HL-60/S4 treated with retinoic acid at 250 ng/mL for 4 days and 3 days (cell line): ENCODE results near the gene GPC5.
"Not testable (repeated sequence)": the region's sequence is repeated elsewhere in the genome, so short reads cannot be mapped to it uniquely, and the experiment has no call there.

Source experiments
- in situ Hi-C: fragments of 300-500 bp; cut with MboI; formaldehyde crosslinking; loops from 2 replicates; pipeline ENCODE4 v1.7.0; 2022; ENCODE audit warnings: low sequenced_read_pairs

Gene GPC5

GRCh38 chr13:91368676-91369440 lies 29.6 kb upstream of the GPC5 start:
- in situ Hi-C loops, result no loop called here

DNA sequence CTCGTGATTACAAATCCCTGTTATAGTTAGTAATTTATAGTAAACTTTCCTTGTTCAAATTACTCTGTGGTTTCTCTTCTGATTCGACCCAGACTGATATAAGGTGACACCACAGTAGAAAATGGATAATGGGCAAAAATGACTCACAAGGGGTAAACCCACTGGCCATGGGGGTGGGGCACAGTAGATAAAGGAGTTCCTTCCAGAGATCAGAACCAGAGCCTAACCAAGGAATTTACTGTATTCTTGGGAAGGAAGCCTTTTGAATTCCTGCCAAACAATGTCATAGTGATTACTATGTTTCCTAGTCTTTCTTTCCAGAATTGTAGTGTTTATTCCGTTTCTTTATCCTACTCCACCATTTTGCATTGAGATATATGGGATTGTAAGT lies 29.0 kb upstream of the GPC5 start:
- in situ Hi-C loops, result no loop called here

DNA sequence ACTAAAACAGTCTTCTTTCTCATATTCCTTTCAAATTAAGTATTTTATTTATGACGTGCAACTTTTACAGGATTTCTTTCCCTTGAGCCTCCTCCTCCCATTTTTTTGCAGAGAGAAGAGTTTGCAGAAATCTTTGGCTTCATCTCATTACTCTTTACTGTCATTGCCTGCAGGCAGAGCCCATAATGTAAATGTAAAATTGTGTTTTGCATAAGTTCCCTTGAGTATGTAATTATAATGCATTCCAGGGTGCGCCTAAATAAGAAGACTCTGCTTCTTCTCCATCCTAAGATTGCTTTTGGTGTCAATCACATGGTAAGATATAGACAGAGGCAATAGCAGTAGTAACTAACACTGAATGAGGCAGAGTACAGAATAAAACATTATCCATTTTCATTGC lies 27.9 kb upstream of the GPC5 start:
- in situ Hi-C loops, result no loop called here

- in situ Hi-C loops, result no loop called here
Measured at GRCh38 chr13:91372911-91373310, 25.5 kb upstream of the GPC5 start.

DNA sequence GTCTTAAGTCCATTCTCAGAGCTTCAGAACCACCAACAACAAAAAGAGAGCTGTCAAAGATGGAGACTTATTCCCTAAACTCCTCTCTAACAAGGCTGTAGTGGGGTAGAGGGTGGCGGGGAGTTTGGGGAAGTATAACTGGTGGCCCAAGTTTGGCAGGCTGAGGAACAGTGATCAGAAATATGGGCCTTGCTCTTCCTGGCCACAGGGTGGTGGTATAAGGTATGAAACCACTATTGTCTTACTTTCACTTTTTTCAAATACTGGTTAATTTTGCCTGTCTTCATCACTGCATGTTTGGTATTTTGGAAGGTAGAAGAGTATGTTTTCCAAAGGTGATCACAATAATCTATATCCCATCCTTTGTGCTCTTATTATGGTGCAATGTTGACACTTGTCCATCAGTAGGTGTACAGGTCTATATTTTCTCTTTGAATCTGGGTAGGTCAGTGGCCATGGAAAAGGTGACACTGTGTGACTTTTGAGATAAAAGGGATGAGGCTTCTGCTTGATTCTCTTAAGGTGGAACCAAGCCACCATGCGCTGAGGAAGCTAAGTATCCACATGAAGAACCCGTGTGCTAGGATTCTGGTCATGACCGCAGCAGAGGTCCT lies 23.2 kb upstream of the GPC5 start:
- in situ Hi-C loops, result no loop called here

- in situ Hi-C loops, result no loop called here
Measured at GRCh38 chr13:91381371-91381770, 17.1 kb upstream of the GPC5 start.

- in situ Hi-C loops, result no loop called here
Measured at GRCh38 chr13:91383836-91384235, 14.6 kb upstream of the GPC5 start.

GRCh38 chr13:91384896-91385295 lies 13.5 kb upstream of the GPC5 start:
- in situ Hi-C loops, result no loop called here

GRCh38 chr13:91389186-91389585 lies 9.2 kb upstream of the GPC5 start:
- in situ Hi-C loops, result no loop called here

- in situ Hi-C loops, result no loop called here
Measured at GRCh38 chr13:91397595-91397994, 826 bp upstream of the GPC5 start.

DNA sequence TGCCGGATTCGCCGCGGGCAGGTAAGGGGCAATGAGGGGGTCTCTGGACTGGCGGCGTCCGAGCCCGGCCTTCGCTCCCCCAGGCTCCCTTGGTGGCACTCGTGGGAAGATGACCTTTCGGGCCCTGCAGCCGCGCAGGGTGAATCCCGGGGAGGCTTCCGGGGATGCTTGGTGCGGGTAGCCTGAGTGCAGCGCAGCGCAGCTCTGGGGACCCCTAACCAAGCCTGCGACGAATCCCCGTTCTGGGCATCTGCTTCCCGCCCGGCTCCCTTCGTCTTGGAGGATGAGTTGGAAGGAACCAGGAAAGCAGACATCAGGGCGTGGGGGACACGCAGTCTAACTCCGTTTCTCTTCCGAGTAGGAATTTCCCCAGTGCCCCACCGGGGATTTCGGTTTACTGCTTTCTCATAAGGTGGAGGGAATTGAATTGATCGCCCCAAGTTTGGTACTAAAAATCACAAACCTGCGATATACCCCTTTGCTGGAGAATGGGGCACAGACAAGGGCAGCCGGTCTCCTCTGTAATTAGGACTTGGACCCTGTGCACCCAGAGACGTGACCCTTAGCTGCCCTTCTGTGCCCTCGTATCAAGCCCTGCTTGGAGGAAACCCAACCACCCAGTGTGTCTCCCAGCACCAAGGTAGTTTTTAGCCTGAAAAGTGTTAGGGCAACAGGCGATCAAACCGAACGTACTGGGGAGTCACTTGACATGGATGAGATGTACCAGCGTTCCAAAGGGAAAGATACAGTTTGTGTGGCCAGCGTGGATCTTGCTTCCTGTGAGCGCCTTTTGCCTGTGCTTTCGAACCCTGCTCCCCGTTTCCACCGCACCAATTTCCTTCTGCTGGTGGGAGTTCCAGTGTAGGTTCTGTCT lies 1.0 kb downstream of the GPC5 start:
- in situ Hi-C loops, result no loop called here

DNA sequence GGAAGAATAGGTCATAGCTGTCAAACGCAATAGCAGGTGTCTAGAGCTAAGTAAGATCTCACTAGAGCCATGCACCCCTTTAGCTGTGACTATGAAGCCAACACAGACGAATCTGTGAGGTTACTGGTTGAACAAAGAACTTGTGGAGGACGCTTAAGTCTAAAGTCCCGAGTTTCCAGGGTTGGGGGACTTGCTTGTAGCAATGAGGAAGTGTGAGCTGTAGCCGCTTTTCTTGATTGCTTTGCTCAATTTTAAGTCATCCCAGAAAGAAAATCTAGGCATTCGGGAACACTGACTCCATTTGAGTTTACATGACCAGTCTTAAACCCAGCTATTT lies 1.6 kb downstream of the GPC5 start:
- in situ Hi-C loops, result no loop called here

DNA sequence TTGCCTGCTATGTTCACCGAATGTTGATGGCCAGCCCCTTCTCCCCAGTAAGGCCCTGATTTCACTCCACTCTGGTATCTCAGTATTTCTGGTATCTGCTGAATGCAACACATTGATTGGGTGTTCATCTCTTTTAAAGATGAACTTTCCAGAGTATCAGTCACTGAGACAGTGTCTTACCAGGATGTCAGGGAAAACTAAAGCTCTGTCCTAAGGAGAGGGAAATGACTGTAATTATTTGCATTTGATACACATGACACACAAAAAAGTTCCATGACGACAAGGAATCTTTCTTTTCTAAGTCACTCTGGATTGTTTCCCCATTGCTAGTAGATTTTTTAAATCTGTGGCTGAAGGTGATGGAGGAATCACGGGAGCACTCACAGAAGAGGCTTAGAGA lies 2.2 kb downstream of the GPC5 start:
- in situ Hi-C loops, result no loop called here

- in situ Hi-C loops, result no loop called here
Measured at GRCh38 chr13:91401920-91402319, 3.5 kb downstream of the GPC5 start.

GRCh38 chr13:91405240-91405639 lies 6.8 kb downstream of the GPC5 start:
- in situ Hi-C loops, result no loop called here

DNA sequence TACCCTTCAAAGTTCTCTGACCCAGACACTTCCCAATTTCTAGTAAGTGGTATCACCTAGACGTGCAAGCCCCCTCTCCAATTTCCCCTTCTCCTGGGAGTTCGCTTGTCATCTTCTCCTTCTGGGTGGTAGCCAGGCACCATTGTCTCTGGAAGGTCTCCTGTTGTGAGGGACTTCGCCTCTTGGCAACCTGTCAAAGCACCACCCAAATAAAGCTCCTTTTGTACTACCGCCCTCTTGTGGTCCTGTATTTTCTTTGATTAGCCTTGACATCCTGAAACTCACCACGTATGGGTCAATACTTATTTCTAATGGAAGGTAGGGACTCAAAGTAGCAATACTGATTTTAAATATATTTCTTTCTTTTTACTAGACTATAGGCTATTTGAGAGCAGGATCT lies 8.2 kb downstream of the GPC5 start:
- in situ Hi-C loops, result no loop called here

GRCh38 chr13:91408971-91409370 lies 10.6 kb downstream of the GPC5 start:
- in situ Hi-C loops, result no loop called here

GRCh38 chr13:91416579-91416978 lies 18.2 kb downstream of the GPC5 start:
- in situ Hi-C loops, result not testable (repeated sequence)

- in situ Hi-C loops, result no loop called here
Measured at GRCh38 chr13:91417660-91418325, 19.4 kb downstream of the GPC5 start.

DNA sequence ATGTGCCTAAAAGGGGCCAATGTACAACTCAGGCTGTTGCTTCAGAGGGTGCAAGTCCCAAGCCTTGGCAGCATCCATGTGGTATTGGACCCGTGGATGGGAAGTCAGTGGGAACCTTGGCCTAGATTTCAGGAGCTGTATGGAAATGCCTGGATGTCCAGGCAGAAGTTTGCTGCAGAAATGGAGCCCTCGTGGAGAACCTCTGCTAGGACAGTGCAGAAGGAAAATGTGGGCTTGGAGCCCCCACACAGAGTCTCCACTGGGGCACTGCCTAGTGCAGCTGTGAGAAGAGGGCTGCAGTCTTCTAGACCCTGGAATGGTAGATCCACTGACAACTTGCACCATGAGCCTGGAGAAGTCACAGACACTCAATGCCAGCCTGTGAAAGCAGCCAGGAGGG lies 28.5 kb downstream of the GPC5 start:
- in situ Hi-C loops, result no loop called here

- in situ Hi-C loops, result not testable (repeated sequence)
Measured at GRCh38 chr13:91438674-91439073, 40.3 kb downstream of the GPC5 start.
